Kidney (tissue), 14 donors: Measurements from ENCODE around the gene TMEM53. TPM values are rescaled to one million over a fixed set of nuclear protein-coding genes. Genes with fewer than 3 reads are reported as not detected.

Source experiments
- DNase-seq, 5 donors: peaks; one replicate each; pipeline ENCODE4 v3.0.0-alpha.2; 2013 to 2020
- FAIRE-seq: peaks from 2 replicates; lab custom pipeline; 2012; peaks lifted over from hg19 to GRCh38; lab: Jason Lieb, UNC
- H3K27ac ChIP-seq, 2 donors: one replicate each; pipeline ENCODE4 v1.7.0; 2013; ENCODE audit warnings: low read depth in 2 of 2, low read length in 2 of 2, inconsistent platforms in 1 of 2
- H3K27me3 ChIP-seq: one replicate; pipeline ENCODE4 v1.7.1; 2013; ENCODE audit warnings: low read length, inconsistent platforms; ENCODE audit not compliant: control insufficient read depth, insufficient read depth
- H3K36me3 ChIP-seq, 3 donors: one replicate each; pipeline versions ENCODE4 v1.7.0 to v1.7.1; 2013; ENCODE audit warnings: low read length in 3 of 3, control low read depth in 1 of 3, inconsistent platforms in 1 of 3; ENCODE audit not compliant: insufficient read depth in 3 of 3, control insufficient read depth in 2 of 3
- H3K4me1 ChIP-seq, 3 donors: one replicate each; pipeline versions ENCODE4 v1.7.0 to v1.7.1; 2013; ENCODE audit warnings: low read length in 3 of 3, inconsistent platforms in 1 of 3, low read depth in 1 of 3; ENCODE audit not compliant: control insufficient read depth in 2 of 3, insufficient read depth in 2 of 3
- H3K4me3 ChIP-seq, 3 donors: one replicate each; pipeline versions ENCODE4 v1.7.0 to v1.8.1; 2013; ENCODE audit warnings: low read length in 3 of 3, control low read depth in 1 of 3, inconsistent platforms in 1 of 3
- H3K9ac ChIP-seq, 3 donors: one replicate each; pipeline versions ENCODE4 v1.7.0 to v1.7.1; 2013; ENCODE audit warnings: low read length in 3 of 3, control low read depth in 1 of 3, inconsistent platforms in 1 of 3
- H3K9me3 ChIP-seq, 3 donors: one replicate each; pipeline versions ENCODE4 v1.7.0 to v1.7.1; 2013; ENCODE audit warnings: low read length in 3 of 3, control low read depth in 1 of 3, inconsistent platforms in 1 of 3; ENCODE audit not compliant: control insufficient read depth in 2 of 3, insufficient read depth in 1 of 3
- CTCF ChIP-seq: IDR thresholded peaks from 3 replicates; pipeline ENCODE4 v1.5.1; 2012; ENCODE audit warnings: mild to moderate bottlenecking, moderate library complexity, borderline replicate concordance; ENCODE audit not compliant: insufficient read depth; ENCODE audit errors: extremely low read depth
- intact Hi-C: fragments of 100-400 bp; cut with DNase I; formaldehyde crosslinking; loops from one replicate; pipeline ENCODE4 v1.11.1; 2022
- polyA plus RNA-seq: library from polyadenylated mRNA; stranded (reverse); fragments of 350-450 nt; fragmentation: Illumina TruSeq; extraction: RNeasy Lipid Tissue Mini Kit (QIAGEN cat#74804); gene quantifications from one replicate; pipeline ENCODE4 v1.2.3, GENCODE V29; 2014; ENCODE audit warnings: low read depth, low replicate concordance; ENCODE audit not compliant: insufficient read depth
- total RNA-seq: library from RNA; stranded (reverse); fragmentation: NEBNext Ultra II Directional; extraction: Animal tissue kit (Norgen Biotek cat#: 25700); gene quantifications from one replicate; pipeline ENCODE4 v1.2.1, GENCODE V29; 2021
- donor health status: control.
- donor health status: control.
- donor health status: control.
- donor health status: control.
- donor health status: control.
- donor health status: DM: yes; HTN: yes; CAD: no.
- donor health status: Normal renal cell carcinoma (clear cell type).

TMEM53 gene
- total and polyA plus RNA-seq, 2 donors from 2014 or later: 16.4 to 45.0 TPM

DNA sequence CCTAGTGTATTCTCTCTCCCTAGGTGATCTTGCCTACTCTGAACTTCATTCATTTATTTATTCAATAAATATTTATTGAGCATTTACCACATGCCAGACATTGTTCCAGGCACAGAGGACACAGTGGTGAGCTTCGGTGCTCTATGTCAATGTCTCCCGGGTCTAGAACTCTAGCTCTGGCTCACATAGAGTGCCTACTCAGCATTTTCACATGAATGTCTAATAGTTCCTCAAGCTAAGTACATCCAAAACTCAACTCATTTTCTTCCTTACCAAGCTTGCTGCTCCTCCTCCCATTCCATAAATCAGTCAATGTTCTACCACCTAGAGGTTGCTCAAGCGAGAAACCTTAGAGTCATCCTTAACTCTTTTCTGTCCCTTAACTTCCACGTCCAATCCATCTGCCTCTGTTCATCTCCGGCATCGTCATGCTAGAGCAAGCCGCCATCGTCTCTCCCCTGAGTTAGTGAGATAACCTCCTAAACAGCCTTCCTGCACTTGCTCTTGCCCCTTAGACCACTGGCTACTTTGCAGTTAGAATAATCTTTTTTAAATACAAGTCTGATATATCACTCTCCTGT lies 67.5 kb downstream of the TMEM53 start:
- TF ChIP-seq CTCF: no peak
- Histone ChIP-seq H3K27ac (no peak overlapping the region), H3K9ac (no peak overlapping the region), H3K4me3 (no peak overlapping the region), H3K9me3 (no peaks in the 10 kb centered on the region), H3K27me3 (peaks cover 10% of the 10 kb centered on the region), H3K36me3 (no peaks in the 10 kb centered on the region), H3K4me1 (no peaks in the 10 kb centered on the region)
- no peak for FAIRE-seq
- intact Hi-C loops: no loop called here
- DNase-seq: no peak

GRCh38 chr1:44605914-44606615 lies 68.2 kb downstream of the TMEM53 start:
- Histone ChIP-seq H3K36me3 (no peaks in the 10 kb centered on the region), H3K9ac (no peak overlapping the region), H3K4me3 (no peak overlapping the region), H3K27me3 (peaks cover 17% of the 10 kb centered on the region), H3K4me1 (no peaks in the 10 kb centered on the region), H3K27ac (no peak overlapping the region), H3K9me3 (no peaks in the 10 kb centered on the region)
- no peak for TF ChIP-seq CTCF
- no peak for FAIRE-seq
- intact Hi-C loops: no loop called here
- no peak for DNase-seq

DNA sequence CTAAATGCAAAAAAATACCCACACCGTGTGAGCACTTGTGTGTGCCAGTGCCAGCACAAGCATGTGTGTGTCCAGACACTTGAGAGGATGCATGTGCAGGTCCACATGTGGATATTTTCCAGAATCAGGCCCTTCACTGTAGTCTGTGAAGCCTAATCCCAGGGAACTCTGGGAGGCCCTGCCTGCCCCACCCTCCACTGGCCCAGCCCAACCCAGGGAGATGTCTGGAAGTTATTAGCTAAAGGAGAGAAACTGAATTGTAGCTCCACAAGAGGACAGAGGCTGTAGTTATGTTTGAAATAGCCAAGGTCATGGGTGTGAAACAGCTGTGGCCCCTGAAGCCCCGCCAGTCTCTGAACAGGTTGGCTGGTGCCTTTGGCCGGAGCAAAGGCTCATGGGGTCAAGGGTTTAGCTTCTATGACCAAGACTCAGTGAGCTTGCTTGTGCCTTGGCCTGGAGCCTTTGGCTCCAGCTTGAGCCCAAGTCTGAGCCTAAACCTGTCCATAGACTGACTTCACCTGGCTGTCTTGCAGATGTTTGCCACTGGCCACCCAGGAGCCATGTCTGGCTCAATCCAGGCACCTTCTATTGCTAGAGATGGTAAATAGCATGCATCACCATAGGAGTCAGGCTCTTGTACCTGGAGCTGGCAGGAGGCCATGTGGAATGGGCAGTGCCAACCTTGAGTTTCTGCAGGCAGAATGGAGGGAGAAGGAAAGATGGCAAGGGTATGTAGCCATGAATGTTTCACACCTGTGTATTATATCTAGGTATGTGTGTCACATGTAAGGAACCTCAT lies 69.9 kb downstream of the TMEM53 start:
- Histone ChIP-seq H3K4me1 (no peaks in the 10 kb centered on the region), H3K36me3 (no peaks in the 10 kb centered on the region), H3K9ac (no peak overlapping the region), H3K9me3 (no peaks in the 10 kb centered on the region), H3K27ac (no peak overlapping the region), H3K27me3 (peaks cover 30% of the 10 kb centered on the region), H3K4me3 (no peak overlapping the region)
- DNase-seq (no peak), FAIRE-seq (no peak)
- intact Hi-C loops: no loop called here
- no peak for TF ChIP-seq CTCF
